ENCODE results near the gene GABRG3.
A peak's percentile ranks its signal among the peaks of the same experiment; 100 is the strongest.

The GABRG3 gene

GRCh38 chr15:27399241-27399640 lies 428.3 kb downstream of the GABRG3 start:
- TF ChIP-seq, protein P1, sequence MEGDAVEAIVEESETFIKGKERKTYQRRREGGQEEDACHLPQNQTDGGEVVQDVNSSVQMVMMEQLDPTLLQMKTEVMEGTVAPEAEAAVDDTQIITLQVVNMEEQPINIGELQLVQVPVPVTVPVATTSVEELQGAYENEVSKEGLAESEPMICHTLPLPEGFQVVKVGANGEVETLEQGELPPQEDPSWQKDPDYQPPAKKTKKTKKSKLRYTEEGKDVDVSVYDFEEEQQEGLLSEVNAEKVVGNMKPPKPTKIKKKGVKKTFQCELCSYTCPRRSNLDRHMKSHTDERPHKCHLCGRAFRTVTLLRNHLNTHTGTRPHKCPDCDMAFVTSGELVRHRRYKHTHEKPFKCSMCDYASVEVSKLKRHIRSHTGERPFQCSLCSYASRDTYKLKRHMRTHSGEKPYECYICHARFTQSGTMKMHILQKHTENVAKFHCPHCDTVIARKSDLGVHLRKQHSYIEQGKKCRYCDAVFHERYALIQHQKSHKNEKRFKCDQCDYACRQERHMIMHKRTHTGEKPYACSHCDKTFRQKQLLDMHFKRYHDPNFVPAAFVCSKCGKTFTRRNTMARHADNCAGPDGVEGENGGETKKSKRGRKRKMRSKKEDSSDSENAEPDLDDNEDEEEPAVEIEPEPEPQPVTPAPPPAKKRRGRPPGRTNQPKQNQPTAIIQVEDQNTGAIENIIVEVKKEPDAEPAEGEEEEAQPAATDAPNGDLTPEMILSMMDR (conservative IDR thresholded peaks at IDR 0.05) = no peak
- H3K27ac ChIP-seq = peak overlapping the region; percentile 83

- TF ChIP-seq, protein P1 (conservative IDR thresholded peaks at IDR 0.05) = no peak
These were observed 430.5 kb downstream of the GABRG3 start for GRCh38 chr15:27401471-27401870.

GRCh38 chr15:27408428-27408827 lies 437.4 kb downstream of the GABRG3 start:
- H3K27ac ChIP-seq = no peak overlapping the region
- TF ChIP-seq, protein P1 (conservative IDR thresholded peaks at IDR 0.05) = no peak

More at GRCh38 chr15:27401471-27401870, 430.5 kb downstream of the GABRG3 start:
- no peak overlapping the region for H3K27ac ChIP-seq

GRCh38 chr15:27410996-27411605 lies 440.1 kb downstream of the GABRG3 start:
- H3K27ac ChIP-seq = peak overlapping the region; percentile 37; the same call in 1 of the 2 replicates
- TF ChIP-seq, protein P1 (conservative IDR thresholded peaks at IDR 0.05) = no peak

- H3K27ac ChIP-seq = peak overlapping the region; percentile 37
- TF ChIP-seq, protein P1 (conservative IDR thresholded peaks at IDR 0.05) = no peak
These were observed 441.4 kb downstream of the GABRG3 start for GRCh38 chr15:27412415-27412814.

DNA sequence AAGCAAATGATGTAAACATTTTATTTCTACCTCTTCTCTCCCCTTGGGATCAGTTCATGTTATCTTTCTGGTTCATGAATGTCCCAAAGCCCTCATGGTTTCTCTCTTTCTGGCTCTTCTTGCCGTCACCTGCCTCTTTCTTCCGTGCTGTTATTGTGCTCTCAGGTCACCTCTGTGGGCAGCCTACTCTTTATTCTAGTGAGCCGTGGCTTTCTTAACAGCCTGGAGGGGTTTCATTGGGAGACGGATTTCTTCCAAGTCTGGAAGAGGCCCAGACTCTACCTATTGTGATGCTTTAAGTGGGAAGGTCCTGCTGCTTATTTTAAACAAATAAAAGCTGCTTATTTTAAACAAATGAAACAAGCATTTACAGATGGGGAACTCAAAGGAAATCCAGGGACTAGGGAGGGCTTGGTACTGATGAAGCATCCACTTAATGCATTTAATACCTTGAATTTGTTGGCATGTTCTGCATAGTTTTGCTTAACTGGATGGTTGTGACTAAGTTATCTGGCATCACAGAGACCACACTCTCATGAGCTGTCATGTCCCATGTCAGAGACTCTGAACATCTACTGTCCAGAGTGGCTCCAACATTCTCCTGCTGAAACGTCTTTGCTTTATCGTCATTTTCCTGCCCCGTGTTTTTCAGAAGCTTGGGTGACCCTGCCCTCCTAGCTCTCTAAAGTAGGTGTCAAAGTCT lies 443.3 kb downstream of the GABRG3 start:
- TF ChIP-seq, protein P1 (conservative IDR thresholded peaks at IDR 0.05) = no peak
- H3K27ac ChIP-seq = no peak overlapping the region

DNA sequence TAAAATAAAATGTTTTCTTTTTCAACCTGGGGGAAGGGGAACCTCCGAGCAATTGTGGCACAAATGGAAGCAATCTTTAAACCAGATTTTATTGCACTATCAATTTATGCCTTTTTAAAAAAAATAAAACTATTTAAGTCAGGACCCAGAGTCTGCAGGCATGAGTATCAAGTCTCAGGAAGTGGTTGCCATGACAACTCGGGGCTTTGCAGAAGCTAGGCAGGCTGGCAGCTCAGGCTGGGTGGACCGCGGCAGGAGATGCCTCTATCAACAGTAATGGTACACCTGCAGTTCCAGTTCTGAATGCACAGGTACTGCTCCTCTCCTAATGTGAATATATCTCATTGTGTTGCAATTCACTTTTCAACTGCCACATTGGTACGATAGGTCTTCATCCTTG lies 447.7 kb downstream of the GABRG3 start:
- H3K27ac ChIP-seq = no peak overlapping the region
- TF ChIP-seq, protein P1 (conservative IDR thresholded peaks at IDR 0.05) = no peak
